Neural progenitor cell (in vitro differentiated cells): ENCODE measurements around the gene PLB1. TPM values are rescaled to one million over a fixed set of nuclear protein-coding genes. Genes with fewer than 3 reads are reported as not detected.

Experiments used
- DNase-seq: peaks from one replicate; pipeline ENCODE4 v3.0.0-alpha.2; 2016; ENCODE audit warnings: low spot score
- H2AFZ ChIP-seq: fragments of 200-600 bp; sonication (generic); replicated peaks from 2 replicates; pipeline ENCODE4 v1.6.1; 2016; ENCODE audit warnings: antibody characterized with exemption
- H3F3A ChIP-seq: fragments of 200-600 bp; sonication (generic); 2 replicates; pipeline ENCODE4 v1.6.1; 2016; ENCODE audit warnings: antibody characterized with exemption, low read depth
- H3K27ac ChIP-seq: fragments of 200-600 bp; sonication (generic); 2 replicates; pipeline ENCODE4 v1.5.1; 2016; ENCODE audit warnings: mild to moderate bottlenecking
- H3K27me3 ChIP-seq: fragments of 200-600 bp; sonication (generic); 2 replicates; pipeline ENCODE4 v1.6.1; 2016; ENCODE audit warnings: mild to moderate bottlenecking, moderate library complexity
- H3K36me3 ChIP-seq: fragments of 200-600 bp; sonication (generic); 2 replicates; pipeline ENCODE4 v1.5.1; 2016
- H3K4me1 ChIP-seq: fragments of 200-600 bp; sonication (generic); 2 replicates; pipeline ENCODE4 v1.6.1; 2016; ENCODE audit warnings: mixed run types
- H3K4me2 ChIP-seq: fragments of 200-600 bp; sonication (generic); 2 replicates; pipeline ENCODE4 v1.6.1; 2016
- H3K4me3 ChIP-seq: fragments of 200-600 bp; sonication (generic); 2 replicates; pipeline ENCODE4 v1.5.1; 2016
- H3K79me2 ChIP-seq: fragments of 200-600 bp; sonication (generic); 2 replicates; pipeline ENCODE4 v1.6.1; 2016; ENCODE audit warnings: low read depth
- H3K9ac ChIP-seq: fragments of 200-600 bp; sonication (generic); 2 replicates; pipeline ENCODE4 v1.6.1; 2016
- H3K9me3 ChIP-seq: fragments of 200-600 bp; sonication (generic); 2 replicates; pipeline ENCODE4 v1.5.1; 2016; ENCODE audit warnings: low read depth
- H4K20me1 ChIP-seq: fragments of 200-600 bp; sonication (generic); 2 replicates; pipeline ENCODE4 v1.6.1; 2016; ENCODE audit warnings: low read depth
- H3K27ac Mint-ChIP-seq: 3 replicates; pipeline ENCODE4 v1.8.0; 2021; ENCODE audit warnings: mixed read lengths
- H3K27me3 Mint-ChIP-seq: 2 replicates; pipeline ENCODE4 v1.8.0; 2022; ENCODE audit warnings: low read depth, mild to moderate bottlenecking, inconsistent platforms, moderate library complexity, mixed read lengths; ENCODE audit not compliant: insufficient read depth
- H3K36me3 Mint-ChIP-seq: 3 replicates; pipeline ENCODE4 v1.8.0; 2021; ENCODE audit warnings: mixed read lengths
- H3K4me1 Mint-ChIP-seq: 3 replicates; pipeline ENCODE4 v1.8.0; 2021; ENCODE audit warnings: mixed read lengths
- H3K4me3 Mint-ChIP-seq: 3 replicates; pipeline ENCODE4 v1.8.0; 2021; ENCODE audit warnings: mild to moderate bottlenecking, moderate library complexity, mixed read lengths
- H3K9me3 Mint-ChIP-seq: 3 replicates; pipeline ENCODE4 v1.8.0; 2020; ENCODE audit warnings: mixed read lengths
- EZH2 ChIP-seq: fragments of 200-600 bp; sonication (generic); IDR thresholded peaks from 2 replicates; pipeline ENCODE4 v1.6.1; 2017; ENCODE audit warnings: antibody characterized with exemption, mild to moderate bottlenecking, moderate library complexity
- EZH2phosphoT487 ChIP-seq: fragments of 200-600 bp; sonication (generic); IDR thresholded peaks from 2 replicates; pipeline ENCODE4 v1.6.1; 2017; ENCODE audit warnings: antibody characterized with exemption
- total RNA-seq: library from RNA; depleted of rRNA; stranded (reverse); fragments of >200 nt; gene quantifications from 2 replicates; pipeline ENCODE4 v1.2.3, GENCODE V29; 2015; ENCODE audit warnings: low replicate concordance
- TF ChIP-seq, protein P1 (sequence below): fragments of 200-600 bp; sonication (generic); IDR thresholded peaks from 2 replicates; pipeline ENCODE4 v1.5.1; 2017; ENCODE audit warnings: antibody characterized with exemption, mild to moderate bottlenecking

PLB1 gene
- total RNA-seq, 1 donor from 2014 or later, result not detected

DNA sequence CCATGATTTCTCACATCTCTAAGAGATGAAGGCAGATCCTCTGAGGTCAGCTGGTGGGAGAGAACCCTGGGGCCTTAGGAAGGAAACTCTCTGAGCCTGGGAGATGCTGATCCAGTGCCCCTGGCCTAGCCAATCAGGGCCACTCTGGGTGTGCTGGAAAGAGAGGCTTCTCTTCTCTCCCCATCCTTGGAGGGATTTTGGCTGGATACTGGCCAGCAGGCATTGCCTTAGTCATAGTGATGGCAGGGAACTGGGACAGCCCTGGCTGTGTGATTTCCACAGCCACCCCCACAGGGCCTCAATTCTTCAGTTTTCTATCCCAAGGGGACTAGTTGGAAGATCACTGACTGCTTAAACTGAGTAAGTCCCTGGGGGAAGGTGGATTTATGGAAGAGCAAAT, 26.6 kb upstream of the PLB1 start:
- H3K9me3 Mint-ChIP-seq, result no peaks in the 10 kb centered on the region

GRCh38 chr2:28469947-28470535, 25.8 kb upstream of the PLB1 start:
- H3F3A ChIP-seq, result no peaks in the 10 kb centered on the region
- no peak overlapping the region for H3K27ac ChIP-seq
- H3K36me3 ChIP-seq, result no peaks in the 10 kb centered on the region
- no peak overlapping the region for H2AFZ ChIP-seq
- no peak overlapping the region for H3K4me3 ChIP-seq
- no peaks in the 10 kb centered on the region for H3K9me3 ChIP-seq
- no peaks in the 10 kb centered on the region for H3K79me2 ChIP-seq
- no peak overlapping the region for H3K4me2 ChIP-seq
- no peak overlapping the region for H3K9ac ChIP-seq
- no peak for DNase-seq
- Mint-ChIP-seq H3K36me3 (no peaks in the 10 kb centered on the region), H3K4me1 (no peaks in the 10 kb centered on the region), H3K27ac (no peak overlapping the region), H3K9me3 (no peaks in the 10 kb centered on the region), H3K27me3 (peaks cover 6% of the 10 kb centered on the region), H3K4me3 (no peak overlapping the region)
- no peaks in the 10 kb centered on the region for H3K4me1 ChIP-seq
- TF ChIP-seq EZH2phosphoT487 (no peak), EZH2 (no peak)
- TF ChIP-seq, protein P1, sequence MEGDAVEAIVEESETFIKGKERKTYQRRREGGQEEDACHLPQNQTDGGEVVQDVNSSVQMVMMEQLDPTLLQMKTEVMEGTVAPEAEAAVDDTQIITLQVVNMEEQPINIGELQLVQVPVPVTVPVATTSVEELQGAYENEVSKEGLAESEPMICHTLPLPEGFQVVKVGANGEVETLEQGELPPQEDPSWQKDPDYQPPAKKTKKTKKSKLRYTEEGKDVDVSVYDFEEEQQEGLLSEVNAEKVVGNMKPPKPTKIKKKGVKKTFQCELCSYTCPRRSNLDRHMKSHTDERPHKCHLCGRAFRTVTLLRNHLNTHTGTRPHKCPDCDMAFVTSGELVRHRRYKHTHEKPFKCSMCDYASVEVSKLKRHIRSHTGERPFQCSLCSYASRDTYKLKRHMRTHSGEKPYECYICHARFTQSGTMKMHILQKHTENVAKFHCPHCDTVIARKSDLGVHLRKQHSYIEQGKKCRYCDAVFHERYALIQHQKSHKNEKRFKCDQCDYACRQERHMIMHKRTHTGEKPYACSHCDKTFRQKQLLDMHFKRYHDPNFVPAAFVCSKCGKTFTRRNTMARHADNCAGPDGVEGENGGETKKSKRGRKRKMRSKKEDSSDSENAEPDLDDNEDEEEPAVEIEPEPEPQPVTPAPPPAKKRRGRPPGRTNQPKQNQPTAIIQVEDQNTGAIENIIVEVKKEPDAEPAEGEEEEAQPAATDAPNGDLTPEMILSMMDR, result no peak
- H3K27me3 ChIP-seq, result no peaks in the 10 kb centered on the region
- H4K20me1 ChIP-seq, result no peaks in the 10 kb centered on the region

More for the DNA sequence above, 26.6 kb upstream of the PLB1 start:
- Mint-ChIP-seq H3K27me3 (peaks cover 6% of the 10 kb centered on the region), H3K36me3 (no peaks in the 10 kb centered on the region), H3K4me1 (no peaks in the 10 kb centered on the region), H3K4me3 (no peak overlapping the region), H3K27ac (no peak overlapping the region)
- Histone ChIP-seq H3F3A (no peaks in the 10 kb centered on the region), H3K27ac (no peak overlapping the region), H3K9me3 (no peaks in the 10 kb centered on the region), H2AFZ (no peak overlapping the region), H3K27me3 (no peaks in the 10 kb centered on the region), H4K20me1 (no peaks in the 10 kb centered on the region), H3K4me1 (no peaks in the 10 kb centered on the region), H3K79me2 (no peaks in the 10 kb centered on the region), H3K9ac (no peak overlapping the region), H3K4me3 (no peak overlapping the region), H3K36me3 (no peaks in the 10 kb centered on the region), H3K4me2 (no peak overlapping the region)
- DNase-seq, result no peak
- TF ChIP-seq EZH2phosphoT487 (no peak), EZH2 (no peak)
- TF ChIP-seq, protein P1, result no peak

- Mint-ChIP-seq H3K4me3 (no peak overlapping the region), H3K4me1 (no peaks in the 10 kb centered on the region), H3K27me3 (peaks cover 10% of the 10 kb centered on the region), H3K9me3 (no peaks in the 10 kb centered on the region), H3K27ac (no peak overlapping the region), H3K36me3 (no peaks in the 10 kb centered on the region)
- Histone ChIP-seq H3K27me3 (no peaks in the 10 kb centered on the region), H3K9me3 (no peaks in the 10 kb centered on the region), H3K4me3 (no peak overlapping the region), H4K20me1 (no peaks in the 10 kb centered on the region), H3K79me2 (no peaks in the 10 kb centered on the region), H3F3A (no peaks in the 10 kb centered on the region), H3K4me2 (no peak overlapping the region), H3K27ac (no peak overlapping the region), H2AFZ (no peak overlapping the region), H3K9ac (no peak overlapping the region), H3K36me3 (no peaks in the 10 kb centered on the region), H3K4me1 (no peaks in the 10 kb centered on the region)
- TF ChIP-seq EZH2, result no peak
- no peak for TF ChIP-seq EZH2phosphoT487
- TF ChIP-seq, protein P1, result no peak
- DNase-seq, result no peak
Measured at GRCh38 chr2:28470759-28471158, 25.1 kb upstream of the PLB1 start.
